ENCODE data around the gene PPP1R9A. TPM values are rescaled to one million over a fixed set of nuclear protein-coding genes. Genes with fewer than 3 reads are reported as not detected.

Gene PPP1R9A
- polyA plus RNA-seq, 3 donors: not detected

- no peak overlapping the region for H3K4me2 ChIP-seq (replicated peaks; ENCODE audit: extremely low read depth, low read length, poor library complexity, severe bottlenecking)
- no peak overlapping the region for H3K4me3 ChIP-seq (replicated peaks in 1 of 3; ENCODE audit: low read depth in 2 of 3, low read length in 3 of 3)
- intact Hi-C loops (cut with micrococcal nuclease): no loop called here
- no peaks in the 10 kb centered on the region for H3K27me3 ChIP-seq (ENCODE audit: control insufficient read depth in 2 of 2, insufficient read depth in 2 of 2, low read length in 2 of 2)
- H3K4me3 Mint-ChIP-seq: no peak overlapping the region
- no peak overlapping the region for H2AFZ ChIP-seq (ENCODE audit: insufficient read depth, low read depth, low read length, poor library complexity, severe bottlenecking)
- TF ChIP-seq, protein P1, sequence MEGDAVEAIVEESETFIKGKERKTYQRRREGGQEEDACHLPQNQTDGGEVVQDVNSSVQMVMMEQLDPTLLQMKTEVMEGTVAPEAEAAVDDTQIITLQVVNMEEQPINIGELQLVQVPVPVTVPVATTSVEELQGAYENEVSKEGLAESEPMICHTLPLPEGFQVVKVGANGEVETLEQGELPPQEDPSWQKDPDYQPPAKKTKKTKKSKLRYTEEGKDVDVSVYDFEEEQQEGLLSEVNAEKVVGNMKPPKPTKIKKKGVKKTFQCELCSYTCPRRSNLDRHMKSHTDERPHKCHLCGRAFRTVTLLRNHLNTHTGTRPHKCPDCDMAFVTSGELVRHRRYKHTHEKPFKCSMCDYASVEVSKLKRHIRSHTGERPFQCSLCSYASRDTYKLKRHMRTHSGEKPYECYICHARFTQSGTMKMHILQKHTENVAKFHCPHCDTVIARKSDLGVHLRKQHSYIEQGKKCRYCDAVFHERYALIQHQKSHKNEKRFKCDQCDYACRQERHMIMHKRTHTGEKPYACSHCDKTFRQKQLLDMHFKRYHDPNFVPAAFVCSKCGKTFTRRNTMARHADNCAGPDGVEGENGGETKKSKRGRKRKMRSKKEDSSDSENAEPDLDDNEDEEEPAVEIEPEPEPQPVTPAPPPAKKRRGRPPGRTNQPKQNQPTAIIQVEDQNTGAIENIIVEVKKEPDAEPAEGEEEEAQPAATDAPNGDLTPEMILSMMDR (IDR thresholded peaks at IDR 0.05): no peak
- H3K4me1 ChIP-seq (ENCODE audit: control insufficient read depth in 1 of 2, insufficient read depth in 2 of 2, low read length in 2 of 2): no peaks in the 10 kb centered on the region
- no peaks in the 10 kb centered on the region for H3K79me2 ChIP-seq (ENCODE audit: insufficient read depth, low read length)
- no peaks in the 10 kb centered on the region for H4K20me1 ChIP-seq (ENCODE audit: insufficient read depth, low read length)
- H3K9ac ChIP-seq (ENCODE audit: insufficient read depth, low read length, poor library complexity, severe bottlenecking): no peak overlapping the region
- H3K27me3 Mint-ChIP-seq (ENCODE audit: low read depth in 3 of 3): peaks cover 0 to 3% (median 0%) of the 10 kb centered on the region in 3 donors
- H3K9me3 Mint-ChIP-seq: peaks cover 0 to 6% (median 0%) of the 10 kb centered on the region in 7 donors
- H3K27ac ChIP-seq (ENCODE audit: low read depth in 1 of 2, low read length in 2 of 2): no peak overlapping the region
- no peak overlapping the region for H3K27ac Mint-ChIP-seq
- whole genome bisulfite sequencing (ENCODE audit: insufficient coverage): 95% methylated on average over 3 of the region's 3 CpGs
- H3K4me1 Mint-ChIP-seq: no peaks in the 10 kb centered on the region
- H3K36me3 Mint-ChIP-seq: no peaks in the 10 kb centered on the region
- no peak for DNase-seq
- H3K9me3 ChIP-seq (replicated peaks in 1 of 2; ENCODE audit: control insufficient read depth in 1 of 2, insufficient read depth in 1 of 2, low read length in 2 of 2): no peaks in the 10 kb centered on the region
- H3K36me3 ChIP-seq (replicated peaks in 1 of 2; ENCODE audit: control insufficient read depth in 1 of 2, insufficient read depth in 2 of 2, low read length in 2 of 2): no peaks in the 10 kb centered on the region
Measured at GRCh38 chr7:95298091-95298490, 390.7 kb downstream of the PPP1R9A start.

DNA sequence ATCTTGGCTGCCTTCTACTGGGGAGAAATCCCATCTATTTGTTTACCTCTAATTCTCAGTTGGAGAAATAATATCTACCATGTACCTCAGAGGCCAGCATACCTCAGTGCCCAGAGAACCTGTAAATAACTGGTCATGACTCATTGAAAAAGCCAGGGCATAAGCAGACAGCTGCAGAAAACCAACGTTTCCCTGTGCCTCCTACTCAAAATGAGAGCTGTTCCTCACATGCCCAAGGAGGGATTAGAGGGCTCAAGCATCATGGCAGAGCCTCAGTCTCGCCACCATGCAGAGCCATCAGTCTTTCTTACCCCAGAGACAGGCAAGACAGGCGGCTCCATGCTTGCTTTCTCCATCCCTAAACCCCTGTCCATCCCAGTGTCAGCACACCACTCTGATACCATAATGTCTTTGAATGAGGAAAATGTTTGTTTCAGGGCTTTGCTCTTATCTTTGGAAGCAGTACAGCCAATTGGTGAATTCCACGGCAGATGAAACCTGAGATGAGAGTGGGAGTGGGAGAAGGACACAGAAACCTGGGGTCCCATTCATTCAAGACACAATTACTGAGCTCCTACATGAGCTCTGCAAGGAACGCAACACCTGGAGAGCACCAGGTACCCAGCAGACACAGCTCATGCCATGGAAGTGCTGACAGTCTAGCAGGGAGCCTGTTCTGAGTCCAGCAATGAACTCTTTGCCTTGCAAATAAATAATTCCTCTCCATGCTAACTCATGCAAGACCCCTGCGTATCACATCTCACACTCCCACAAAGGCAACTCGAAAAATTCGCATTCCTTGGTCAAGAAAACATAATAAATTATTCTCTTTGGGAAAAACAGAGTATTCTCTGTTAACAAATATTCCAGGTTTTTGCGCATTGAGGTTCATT is 395.9 kb downstream of the PPP1R9A start:
- intact Hi-C loops (cut with micrococcal nuclease): no loop called here
- Histone ChIP-seq H3K9me3 (replicated peaks in 1 of 2; ENCODE audit: control insufficient read depth in 1 of 2, insufficient read depth in 1 of 2, low read length in 2 of 2) (no peaks in the 10 kb centered on the region), H3K4me2 (replicated peaks; ENCODE audit: extremely low read depth, low read length, poor library complexity, severe bottlenecking) (no peak overlapping the region), H4K20me1 (ENCODE audit: insufficient read depth, low read length) (no peaks in the 10 kb centered on the region), H3K4me3 (replicated peaks in 1 of 3; ENCODE audit: low read depth in 2 of 3, low read length in 3 of 3) (no peak overlapping the region), H2AFZ (ENCODE audit: insufficient read depth, low read depth, low read length, poor library complexity, severe bottlenecking) (no peak overlapping the region), H3K27ac (ENCODE audit: low read depth in 1 of 2, low read length in 2 of 2) (no peak overlapping the region), H3K27me3 (ENCODE audit: control insufficient read depth in 2 of 2, insufficient read depth in 2 of 2, low read length in 2 of 2) (no peaks in the 10 kb centered on the region), H3K79me2 (ENCODE audit: insufficient read depth, low read length) (no peaks in the 10 kb centered on the region), H3K36me3 (replicated peaks in 1 of 2; ENCODE audit: control insufficient read depth in 1 of 2, insufficient read depth in 2 of 2, low read length in 2 of 2) (no peaks in the 10 kb centered on the region), H3K9ac (ENCODE audit: insufficient read depth, low read length, poor library complexity, severe bottlenecking) (no peak overlapping the region), H3K4me1 (ENCODE audit: control insufficient read depth in 1 of 2, insufficient read depth in 2 of 2, low read length in 2 of 2) (no peaks in the 10 kb centered on the region)
- Mint-ChIP-seq H3K9me3 (peaks cover 0 to 6% (median 0%) of the 10 kb centered on the region in 7 donors), H3K27ac (no peak overlapping the region), H3K27me3 (ENCODE audit: low read depth in 3 of 3) (peaks cover 1 to 3% (median 3%) of the 10 kb centered on the region in 3 donors), H3K4me1 (no peaks in the 10 kb centered on the region), H3K4me3 (no peak overlapping the region), H3K36me3 (no peaks in the 10 kb centered on the region)
- DNase-seq: no peak
- TF ChIP-seq, protein P1 (IDR thresholded peaks at IDR 0.05): no peak
- 73% methylated on average over 2 of the region's 9 CpGs for WGBS (ENCODE audit: insufficient coverage)
